ENCODE data around the gene ZNF236.

Gene ZNF236

GRCh38 chr18:77001979-77002378, 179.6 kb downstream of the ZNF236 start:
- in situ Hi-C loops (cut with HindIII; ENCODE audit: low pct_ligation_motif_present, low sequenced_read_pairs), result no loop called here
- TF ChIP-seq CTCF (IDR thresholded peaks at IDR 0.05; ENCODE audit: low read depth, low read length, missing control alignments), result no peak
- H3K27me3 ChIP-seq (replicated peaks), result no peaks in the 10 kb centered on the region
- no peak for DNase-seq
- no peak overlapping the region for H3K4me3 ChIP-seq (ENCODE audit: low read depth, low read length)
- no peak overlapping the region for H3K27ac ChIP-seq
- H3K36me3 ChIP-seq (replicated peaks), result no peaks in the 10 kb centered on the region

- H3K36me3 ChIP-seq (replicated peaks), result no peaks in the 10 kb centered on the region
- H3K27ac ChIP-seq, result no peak overlapping the region
- TF ChIP-seq CTCF (IDR thresholded peaks at IDR 0.05; ENCODE audit: low read depth, low read length, missing control alignments), result no peak
- in situ Hi-C loops (cut with HindIII; ENCODE audit: low pct_ligation_motif_present, low sequenced_read_pairs), result no loop called here
- no peaks in the 10 kb centered on the region for H3K27me3 ChIP-seq (replicated peaks)
- no peak overlapping the region for H3K4me3 ChIP-seq (ENCODE audit: low read depth, low read length)
- no peak for DNase-seq
Measured at GRCh38 chr18:77002496-77002895, 180.1 kb downstream of the ZNF236 start.

GRCh38 chr18:77003316-77003715, 181.0 kb downstream of the ZNF236 start:
- H3K27me3 ChIP-seq (replicated peaks), result no peaks in the 10 kb centered on the region
- no peak overlapping the region for H3K27ac ChIP-seq
- no peak overlapping the region for H3K4me3 ChIP-seq (ENCODE audit: low read depth, low read length)
- TF ChIP-seq CTCF (IDR thresholded peaks at IDR 0.05; ENCODE audit: low read depth, low read length, missing control alignments), result no peak
- in situ Hi-C loops (cut with HindIII; ENCODE audit: low pct_ligation_motif_present, low sequenced_read_pairs), result no loop called here
- no peak for DNase-seq
- H3K36me3 ChIP-seq (replicated peaks), result no peaks in the 10 kb centered on the region

- DNase-seq, result no peak
- H3K36me3 ChIP-seq (replicated peaks), result no peaks in the 10 kb centered on the region
- in situ Hi-C loops (cut with HindIII; ENCODE audit: low pct_ligation_motif_present, low sequenced_read_pairs), result no loop called here
- H3K27me3 ChIP-seq (replicated peaks), result no peaks in the 10 kb centered on the region
- no peak overlapping the region for H3K4me3 ChIP-seq (ENCODE audit: low read depth, low read length)
- H3K27ac ChIP-seq, result no peak overlapping the region
- no peak for TF ChIP-seq CTCF (IDR thresholded peaks at IDR 0.05; ENCODE audit: low read depth, low read length, missing control alignments)
Measured at GRCh38 chr18:77004555-77005380, 182.4 kb downstream of the ZNF236 start.

- Histone ChIP-seq H3K27ac (no peak overlapping the region), H3K27me3 (replicated peaks) (no peaks in the 10 kb centered on the region), H3K36me3 (replicated peaks) (no peaks in the 10 kb centered on the region), H3K4me3 (ENCODE audit: low read depth, low read length) (no peak overlapping the region)
- no peak for TF ChIP-seq CTCF (IDR thresholded peaks at IDR 0.05; ENCODE audit: low read depth, low read length, missing control alignments)
- in situ Hi-C loops (cut with HindIII; ENCODE audit: low pct_ligation_motif_present, low sequenced_read_pairs), result no loop called here
- DNase-seq, result no peak
Measured at GRCh38 chr18:77005651-77006195, 183.4 kb downstream of the ZNF236 start.
